ENCODE results near the gene COL4A1. TPM values are rescaled to one million over a fixed set of nuclear protein-coding genes. Genes with fewer than 3 reads are reported as not detected.

COL4A1 gene
- total RNA-seq, 1 donor, result 0.21 TPM

- Histone ChIP-seq H3K9me3 (ENCODE audit: low read depth, low read length) (no peaks in the 10 kb centered on the region), H3K4me3 (ENCODE audit: low read length) (no peak overlapping the region), H3K27me3 (ENCODE audit: insufficient read depth, low read length) (no peaks in the 10 kb centered on the region), H3K4me1 (ENCODE audit: insufficient read depth, low read length) (no peaks in the 10 kb centered on the region)
Observed at GRCh38 chr13:110286833-110287819, 19.8 kb downstream of the COL4A1 start.

GRCh38 chr13:110285991-110286832 lies 20.7 kb downstream of the COL4A1 start:
- no peaks in the 10 kb centered on the region for H3K27me3 ChIP-seq (ENCODE audit: insufficient read depth, low read length)

GRCh38 chr13:110284779-110285484 lies 22.0 kb downstream of the COL4A1 start:
- no peaks in the 10 kb centered on the region for H3K27me3 ChIP-seq (ENCODE audit: insufficient read depth, low read length)
- no peak overlapping the region for H3K4me3 ChIP-seq (ENCODE audit: low read length)
- H3K9me3 ChIP-seq (ENCODE audit: low read depth, low read length), result no peaks in the 10 kb centered on the region
- H3K4me1 ChIP-seq (ENCODE audit: insufficient read depth, low read length), result no peaks in the 10 kb centered on the region

More at GRCh38 chr13:110285991-110286832, 20.7 kb downstream of the COL4A1 start:
- Histone ChIP-seq H3K4me3 (ENCODE audit: low read length) (no peak overlapping the region), H3K4me1 (ENCODE audit: insufficient read depth, low read length) (no peaks in the 10 kb centered on the region), H3K9me3 (ENCODE audit: low read depth, low read length) (no peaks in the 10 kb centered on the region)

- Histone ChIP-seq H3K27me3 (ENCODE audit: insufficient read depth, low read length) (no peaks in the 10 kb centered on the region), H3K9me3 (ENCODE audit: low read depth, low read length) (no peaks in the 10 kb centered on the region), H3K4me3 (ENCODE audit: low read length) (no peak overlapping the region), H3K4me1 (ENCODE audit: insufficient read depth, low read length) (no peaks in the 10 kb centered on the region)
Observed at GRCh38 chr13:110283736-110284517, 23.0 kb downstream of the COL4A1 start.

DNA sequence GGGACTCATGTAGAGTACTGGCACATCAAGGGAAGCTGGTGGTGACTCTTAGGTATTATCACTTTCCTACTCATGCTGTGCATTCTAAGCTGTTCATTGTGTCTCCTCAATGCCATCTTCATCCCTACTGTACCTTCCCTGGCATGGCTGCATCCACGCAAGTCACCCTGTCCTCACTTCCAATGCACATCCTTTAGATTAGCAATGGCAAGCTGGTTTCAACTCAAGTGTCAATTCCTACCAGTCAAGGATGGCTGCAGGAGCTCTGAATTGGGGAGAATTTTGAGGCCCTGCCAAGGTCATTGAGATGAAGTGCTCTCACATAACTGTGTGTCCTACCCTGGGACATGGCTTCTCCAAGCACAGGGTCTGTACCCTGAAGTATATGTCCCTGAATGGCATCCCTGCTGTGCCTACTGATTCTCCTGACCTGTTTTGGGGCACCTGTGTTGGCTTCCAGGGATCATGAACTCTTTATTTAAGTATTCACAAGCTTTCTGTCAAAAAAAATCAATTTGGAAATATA lies 24.6 kb downstream of the COL4A1 start:
- Histone ChIP-seq H3K4me3 (ENCODE audit: low read length) (no peak overlapping the region), H3K4me1 (ENCODE audit: insufficient read depth, low read length) (no peaks in the 10 kb centered on the region), H3K27me3 (ENCODE audit: insufficient read depth, low read length) (no peaks in the 10 kb centered on the region), H3K9me3 (ENCODE audit: low read depth, low read length) (no peaks in the 10 kb centered on the region)

DNA sequence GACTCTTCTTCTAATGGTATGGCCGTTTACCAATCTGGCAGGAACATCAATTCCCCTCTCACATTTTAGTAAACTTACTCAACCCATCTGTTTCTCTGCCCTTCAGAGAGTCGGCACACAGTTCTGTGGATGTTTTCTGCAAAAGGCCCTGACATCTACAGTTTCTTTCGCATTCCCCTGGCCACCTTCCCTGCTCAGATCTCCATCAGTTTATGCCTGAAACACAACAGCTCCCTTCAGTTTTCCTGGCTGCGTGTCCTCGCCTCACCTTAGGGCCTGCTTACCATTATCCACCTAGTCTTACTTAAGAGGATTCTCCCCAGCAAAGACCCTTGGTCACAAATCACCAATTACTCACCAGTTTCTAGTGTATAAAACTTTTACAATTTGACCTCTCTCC lies 25.2 kb downstream of the COL4A1 start:
- H3K9me3 ChIP-seq (ENCODE audit: low read depth, low read length), result no peaks in the 10 kb centered on the region
- H3K27me3 ChIP-seq (ENCODE audit: insufficient read depth, low read length), result no peaks in the 10 kb centered on the region
- H3K4me1 ChIP-seq (ENCODE audit: insufficient read depth, low read length), result no peaks in the 10 kb centered on the region
- H3K4me3 ChIP-seq (ENCODE audit: low read length), result no peak overlapping the region

DNA sequence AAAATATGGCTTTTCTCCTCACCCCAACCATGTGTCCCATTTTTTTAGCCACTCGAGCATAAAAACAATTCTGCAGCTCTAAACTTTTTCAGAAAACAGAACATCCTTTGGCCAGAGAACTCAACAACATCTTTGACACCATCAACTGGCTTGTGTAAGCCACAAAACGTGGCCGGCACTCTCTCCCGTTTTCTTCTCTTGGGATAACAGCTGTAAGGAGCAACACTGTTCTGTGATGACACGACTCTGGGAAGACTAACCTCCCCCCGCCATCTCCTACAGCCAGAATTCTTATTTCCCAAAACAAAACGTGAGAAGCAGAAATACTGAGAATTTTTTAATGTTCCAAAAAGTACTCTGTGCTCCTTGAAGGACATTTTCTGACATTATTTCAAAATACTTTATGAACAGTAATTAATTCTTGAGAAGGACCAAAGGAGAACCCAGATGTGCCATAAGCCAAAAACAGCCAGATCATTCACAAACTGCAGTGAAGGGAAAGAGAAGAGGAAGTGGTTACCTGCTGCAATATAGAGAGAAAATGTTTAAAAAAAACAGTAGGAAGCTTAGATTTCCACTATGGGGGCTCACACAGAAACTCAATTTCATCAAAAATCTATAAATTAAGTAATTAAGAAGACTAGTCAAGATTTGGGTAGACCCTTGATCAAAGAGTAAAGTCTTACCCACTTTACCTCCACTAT lies 25.8 kb downstream of the COL4A1 start:
- no peak overlapping the region for H3K4me3 ChIP-seq (ENCODE audit: low read length)
- no peaks in the 10 kb centered on the region for H3K27me3 ChIP-seq (ENCODE audit: insufficient read depth, low read length)
- H3K9me3 ChIP-seq (ENCODE audit: low read depth, low read length), result no peaks in the 10 kb centered on the region
- H3K4me1 ChIP-seq (ENCODE audit: insufficient read depth, low read length), result no peaks in the 10 kb centered on the region

DNA sequence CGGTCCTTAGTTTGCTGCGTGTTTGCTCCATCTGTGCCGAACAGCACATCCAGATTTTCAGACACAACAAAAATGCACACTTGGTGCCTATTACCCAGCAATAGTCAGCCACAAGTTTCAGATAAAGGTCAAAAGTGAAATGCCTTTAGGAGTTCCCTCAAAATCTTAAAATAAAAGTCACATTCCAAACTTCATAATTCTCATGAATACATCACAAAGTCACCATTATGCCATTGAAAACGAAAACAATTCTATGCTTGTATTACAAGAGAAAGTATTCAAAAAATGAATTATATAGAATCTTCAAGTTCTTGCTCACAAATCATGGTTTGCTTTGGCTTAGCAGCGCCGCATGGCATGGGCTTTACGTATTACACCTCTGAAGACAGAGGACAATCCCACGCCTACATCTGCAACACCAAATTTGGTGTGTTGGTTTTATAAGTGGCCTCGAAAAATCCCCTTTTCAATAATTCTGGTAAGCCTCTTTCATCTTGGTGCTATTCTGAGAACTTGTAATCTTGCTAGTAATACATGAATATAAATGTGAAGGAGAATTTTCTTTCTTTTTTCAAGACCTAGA lies 26.6 kb downstream of the COL4A1 start:
- no peak overlapping the region for H3K4me3 ChIP-seq (ENCODE audit: low read length)
- no peaks in the 10 kb centered on the region for H3K4me1 ChIP-seq (ENCODE audit: insufficient read depth, low read length)
- no peaks in the 10 kb centered on the region for H3K27me3 ChIP-seq (ENCODE audit: insufficient read depth, low read length)
- H3K9me3 ChIP-seq (ENCODE audit: low read depth, low read length), result no peaks in the 10 kb centered on the region

DNA sequence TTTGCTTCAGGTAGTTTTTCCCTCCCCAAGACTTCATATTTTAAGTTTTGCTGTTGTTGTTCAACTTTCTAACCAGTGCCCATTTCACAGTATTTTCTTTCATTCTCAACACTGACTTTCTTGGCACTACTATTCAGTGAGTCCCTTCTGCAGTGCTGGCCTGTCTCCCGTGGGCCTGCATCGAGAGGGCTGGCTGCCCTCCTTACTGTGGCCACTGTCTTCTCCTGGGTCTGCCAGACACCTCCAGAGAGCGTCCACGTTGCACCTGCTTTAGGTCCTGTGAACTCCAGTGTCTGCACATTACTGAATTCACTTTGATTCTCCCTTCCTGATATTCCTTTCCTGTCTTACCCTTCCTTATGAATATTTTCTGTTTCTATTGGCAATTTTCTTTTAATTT lies 27.3 kb downstream of the COL4A1 start:
- no peaks in the 10 kb centered on the region for H3K27me3 ChIP-seq (ENCODE audit: insufficient read depth, low read length)
- no peak overlapping the region for H3K4me3 ChIP-seq (ENCODE audit: low read length)
- H3K9me3 ChIP-seq (ENCODE audit: low read depth, low read length), result no peaks in the 10 kb centered on the region
- no peaks in the 10 kb centered on the region for H3K4me1 ChIP-seq (ENCODE audit: insufficient read depth, low read length)

DNA sequence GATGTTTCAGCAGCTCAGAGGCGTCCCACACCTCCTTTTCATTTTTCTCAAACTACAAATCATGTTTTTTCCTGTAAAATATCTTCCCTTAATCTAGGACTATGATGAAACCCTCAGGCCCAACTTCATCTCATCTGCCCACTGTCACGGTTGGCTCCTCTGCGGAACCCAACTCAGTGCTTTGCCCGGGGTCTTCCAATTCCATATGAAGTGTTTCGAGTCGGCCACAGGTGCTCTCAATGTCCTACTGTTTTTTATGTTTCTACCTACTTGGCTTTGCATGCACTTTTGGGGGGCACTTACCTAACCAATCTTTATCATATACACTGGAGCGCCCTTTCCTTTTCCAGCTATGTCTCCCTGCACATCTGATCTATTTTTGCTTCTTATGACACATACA lies 28.1 kb downstream of the COL4A1 start:
- Histone ChIP-seq H3K27me3 (ENCODE audit: insufficient read depth, low read length) (no peaks in the 10 kb centered on the region), H3K4me3 (ENCODE audit: low read length) (no peak overlapping the region), H3K4me1 (ENCODE audit: insufficient read depth, low read length) (no peaks in the 10 kb centered on the region), H3K9me3 (ENCODE audit: low read depth, low read length) (no peaks in the 10 kb centered on the region)

DNA sequence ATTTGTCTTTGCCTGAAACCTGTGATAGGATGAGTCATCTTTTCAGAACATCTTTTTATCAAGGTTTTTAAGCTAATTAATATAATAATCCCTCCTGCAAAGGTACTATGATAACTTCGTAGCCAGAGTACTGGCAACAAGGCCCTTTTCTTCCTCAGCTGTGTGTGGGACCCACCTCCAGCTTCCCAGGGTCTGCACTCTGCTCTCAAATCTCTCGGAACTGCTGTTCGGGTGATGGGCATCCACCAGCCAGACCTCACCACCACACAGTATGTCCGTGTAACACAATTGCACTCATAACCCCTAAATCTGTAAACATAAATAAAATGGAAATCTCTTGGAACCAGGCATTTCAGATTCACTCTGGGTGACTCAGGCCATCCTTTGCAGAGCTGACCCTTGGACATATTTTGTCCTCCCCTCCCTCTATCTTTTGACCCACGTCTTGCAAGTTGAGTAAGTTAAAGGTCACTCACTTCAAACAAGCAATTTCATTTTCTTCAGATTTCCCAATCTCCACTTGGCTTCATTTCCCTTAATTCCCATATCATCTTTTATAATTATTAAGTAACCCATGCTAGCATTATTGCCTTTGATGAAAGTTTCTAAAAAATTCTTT lies 29.5 kb downstream of the COL4A1 start:
- Histone ChIP-seq H3K27me3 (ENCODE audit: insufficient read depth, low read length) (no peaks in the 10 kb centered on the region), H3K9me3 (ENCODE audit: low read depth, low read length) (no peaks in the 10 kb centered on the region), H3K4me3 (ENCODE audit: low read length) (no peak overlapping the region), H3K4me1 (ENCODE audit: insufficient read depth, low read length) (no peaks in the 10 kb centered on the region)

DNA sequence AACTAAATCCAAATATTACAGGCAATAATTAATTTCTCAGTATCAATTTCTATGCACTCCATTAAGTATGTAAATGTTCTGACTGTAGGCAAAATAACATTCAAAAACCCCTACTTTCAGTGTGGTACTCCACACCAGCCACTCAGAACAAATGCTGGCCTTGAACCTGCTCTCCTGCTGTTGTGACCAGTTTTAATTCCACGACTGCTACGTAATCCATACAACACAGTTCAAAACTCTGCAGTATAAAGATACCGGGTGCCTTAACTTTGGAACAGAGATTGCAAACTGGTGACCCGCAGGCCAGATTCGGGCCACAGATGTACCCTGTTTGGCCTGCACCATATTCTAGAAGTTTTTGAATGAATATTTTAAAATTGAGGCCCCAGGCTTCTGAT lies 30.4 kb downstream of the COL4A1 start:
- H3K4me1 ChIP-seq (ENCODE audit: insufficient read depth, low read length), result no peaks in the 10 kb centered on the region
- no peak overlapping the region for H3K4me3 ChIP-seq (ENCODE audit: low read length)
- no peaks in the 10 kb centered on the region for H3K9me3 ChIP-seq (ENCODE audit: low read depth, low read length)
- H3K27me3 ChIP-seq (ENCODE audit: insufficient read depth, low read length), result no peaks in the 10 kb centered on the region

GRCh38 chr13:110275931-110276552 lies 30.9 kb downstream of the COL4A1 start:
- Histone ChIP-seq H3K4me3 (ENCODE audit: low read length) (no peak overlapping the region), H3K4me1 (ENCODE audit: insufficient read depth, low read length) (no peaks in the 10 kb centered on the region), H3K9me3 (ENCODE audit: low read depth, low read length) (no peaks in the 10 kb centered on the region), H3K27me3 (ENCODE audit: insufficient read depth, low read length) (no peaks in the 10 kb centered on the region)

All from mononuclear cell (primary cell).